Measurements from ENCODE around the gene DNAJC21. TPM values are rescaled to one million over a fixed set of nuclear protein-coding genes. Genes with fewer than 3 reads are reported as not detected.

The DNAJC21 gene
- total and polyA plus RNA-seq, 2 experiments from 2014 or later = 35.7 to 37.4 TPM

DNA sequence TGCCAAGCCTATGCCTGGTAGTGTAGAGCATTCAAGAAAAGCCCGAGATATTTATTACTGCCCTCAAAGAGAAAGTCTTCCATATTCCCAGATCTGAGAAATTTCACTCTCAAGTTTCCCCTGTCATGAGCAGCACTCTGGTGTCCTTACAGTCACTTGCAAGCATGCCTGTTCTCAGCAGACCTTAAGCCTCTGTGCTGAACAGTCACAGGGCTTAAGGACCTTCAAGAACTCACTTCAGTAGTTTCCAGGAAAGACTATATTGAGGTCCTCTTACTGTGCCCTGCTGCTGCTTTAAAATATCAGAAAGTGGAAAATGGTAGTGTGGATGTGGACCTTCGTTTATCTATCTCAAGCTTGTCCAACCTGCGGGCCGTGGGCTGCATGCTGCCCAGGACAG is 53.5 kb downstream of the DNAJC21 start:
- Histone ChIP-seq H3F3A (replicated peaks; ENCODE audit: low read depth) (no peaks in the 10 kb centered on the region), H3K9me2 (ENCODE audit: insufficient read depth) (0 out of 2 replicates have a peak, but pooled peaks cover 10% of the 10 kb centered on the region), H3K27ac (ENCODE audit: low read depth) (no peak overlapping the region), H3K27me3 (ENCODE audit: insufficient read depth) (no peaks in the 10 kb centered on the region), H3K4me3 (no peak overlapping the region), H3K36me3 (ENCODE audit: insufficient read depth) (no peaks in the 10 kb centered on the region), H3K79me2 (replicated peaks; ENCODE audit: insufficient read depth) (no peaks in the 10 kb centered on the region), H3K4me2 (no peak overlapping the region), H4K20me1 (replicated peaks; ENCODE audit: insufficient read depth) (no peaks in the 10 kb centered on the region), H3K4me1 (ENCODE audit: insufficient read depth) (no peaks in the 10 kb centered on the region), H2AFZ (0 out of 2 replicates have a peak overlapping the region, but pooled peaks have one; percentile 63)
- DNase-seq (ENCODE audit: low spot score) = no peak
- Mint-ChIP-seq H3K9me3 (peaks cover 33% of the 10 kb centered on the region), H3K27ac (no peak overlapping the region), H3K4me3 (no peak overlapping the region), H3K4me1 (peaks cover 20% of the 10 kb centered on the region), H3K27me3 (ENCODE audit: insufficient read depth, low read depth, poor library complexity) (peaks cover 6% of the 10 kb centered on the region), H3K36me3 (ENCODE audit: low read depth) (peaks cover 12% of the 10 kb centered on the region; the same call in 2 of the 3 replicates)
- ATAC-seq = no peak
- TF ChIP-seq, protein P1, sequence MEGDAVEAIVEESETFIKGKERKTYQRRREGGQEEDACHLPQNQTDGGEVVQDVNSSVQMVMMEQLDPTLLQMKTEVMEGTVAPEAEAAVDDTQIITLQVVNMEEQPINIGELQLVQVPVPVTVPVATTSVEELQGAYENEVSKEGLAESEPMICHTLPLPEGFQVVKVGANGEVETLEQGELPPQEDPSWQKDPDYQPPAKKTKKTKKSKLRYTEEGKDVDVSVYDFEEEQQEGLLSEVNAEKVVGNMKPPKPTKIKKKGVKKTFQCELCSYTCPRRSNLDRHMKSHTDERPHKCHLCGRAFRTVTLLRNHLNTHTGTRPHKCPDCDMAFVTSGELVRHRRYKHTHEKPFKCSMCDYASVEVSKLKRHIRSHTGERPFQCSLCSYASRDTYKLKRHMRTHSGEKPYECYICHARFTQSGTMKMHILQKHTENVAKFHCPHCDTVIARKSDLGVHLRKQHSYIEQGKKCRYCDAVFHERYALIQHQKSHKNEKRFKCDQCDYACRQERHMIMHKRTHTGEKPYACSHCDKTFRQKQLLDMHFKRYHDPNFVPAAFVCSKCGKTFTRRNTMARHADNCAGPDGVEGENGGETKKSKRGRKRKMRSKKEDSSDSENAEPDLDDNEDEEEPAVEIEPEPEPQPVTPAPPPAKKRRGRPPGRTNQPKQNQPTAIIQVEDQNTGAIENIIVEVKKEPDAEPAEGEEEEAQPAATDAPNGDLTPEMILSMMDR (conservative IDR thresholded peaks at IDR 0.05; ENCODE audit: low read depth in 2 of 2) = no peak
- TF ChIP-seq POLR2AphosphoS5 (IDR thresholded peaks at IDR 0.05; ENCODE audit: low read depth) (no peak), ZNF331 (CRISPR knock-in tag; IDR thresholded peaks at IDR 0.05; ENCODE audit: low read depth) (no peak), STAT1 (IDR thresholded peaks at IDR 0.05; ENCODE audit: unreplicated experiment) (no peak), EZH2phosphoT487 (IDR thresholded peaks at IDR 0.05; ENCODE audit: unreplicated experiment) (no peak), ETS1 (IDR thresholded peaks at IDR 0.05) (no peak)
- TF ChIP-seq, protein P2, sequence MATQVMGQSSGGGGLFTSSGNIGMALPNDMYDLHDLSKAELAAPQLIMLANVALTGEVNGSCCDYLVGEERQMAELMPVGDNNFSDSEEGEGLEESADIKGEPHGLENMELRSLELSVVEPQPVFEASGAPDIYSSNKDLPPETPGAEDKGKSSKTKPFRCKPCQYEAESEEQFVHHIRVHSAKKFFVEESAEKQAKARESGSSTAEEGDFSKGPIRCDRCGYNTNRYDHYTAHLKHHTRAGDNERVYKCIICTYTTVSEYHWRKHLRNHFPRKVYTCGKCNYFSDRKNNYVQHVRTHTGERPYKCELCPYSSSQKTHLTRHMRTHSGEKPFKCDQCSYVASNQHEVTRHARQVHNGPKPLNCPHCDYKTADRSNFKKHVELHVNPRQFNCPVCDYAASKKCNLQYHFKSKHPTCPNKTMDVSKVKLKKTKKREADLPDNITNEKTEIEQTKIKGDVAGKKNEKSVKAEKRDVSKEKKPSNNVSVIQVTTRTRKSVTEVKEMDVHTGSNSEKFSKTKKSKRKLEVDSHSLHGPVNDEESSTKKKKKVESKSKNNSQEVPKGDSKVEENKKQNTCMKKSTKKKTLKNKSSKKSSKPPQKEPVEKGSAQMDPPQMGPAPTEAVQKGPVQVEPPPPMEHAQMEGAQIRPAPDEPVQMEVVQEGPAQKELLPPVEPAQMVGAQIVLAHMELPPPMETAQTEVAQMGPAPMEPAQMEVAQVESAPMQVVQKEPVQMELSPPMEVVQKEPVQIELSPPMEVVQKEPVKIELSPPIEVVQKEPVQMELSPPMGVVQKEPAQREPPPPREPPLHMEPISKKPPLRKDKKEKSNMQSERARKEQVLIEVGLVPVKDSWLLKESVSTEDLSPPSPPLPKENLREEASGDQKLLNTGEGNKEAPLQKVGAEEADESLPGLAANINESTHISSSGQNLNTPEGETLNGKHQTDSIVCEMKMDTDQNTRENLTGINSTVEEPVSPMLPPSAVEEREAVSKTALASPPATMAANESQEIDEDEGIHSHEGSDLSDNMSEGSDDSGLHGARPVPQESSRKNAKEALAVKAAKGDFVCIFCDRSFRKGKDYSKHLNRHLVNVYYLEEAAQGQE (IDR thresholded peaks at IDR 0.05; ENCODE audit: unreplicated experiment) = no peak

GRCh38 chr5:34986965-34987364 is 57.6 kb downstream of the DNAJC21 start:
- Mint-ChIP-seq H3K9me3 (peaks cover 24% of the 10 kb centered on the region), H3K4me1 (peaks cover 23% of the 10 kb centered on the region), H3K27ac (no peak overlapping the region), H3K4me3 (no peak overlapping the region), H3K36me3 (ENCODE audit: low read depth) (peaks cover 9% of the 10 kb centered on the region; the same call in 2 of the 3 replicates), H3K27me3 (ENCODE audit: insufficient read depth, low read depth, poor library complexity) (peaks cover 2% of the 10 kb centered on the region)
- Histone ChIP-seq H3K36me3 (ENCODE audit: insufficient read depth) (no peaks in the 10 kb centered on the region), H3K27ac (ENCODE audit: low read depth) (no peak overlapping the region), H4K20me1 (replicated peaks; ENCODE audit: insufficient read depth) (no peaks in the 10 kb centered on the region), H2AFZ (no peak overlapping the region), H3K79me2 (replicated peaks; ENCODE audit: insufficient read depth) (no peaks in the 10 kb centered on the region), H3K4me1 (ENCODE audit: insufficient read depth) (no peaks in the 10 kb centered on the region), H3K4me2 (no peak overlapping the region), H3K4me3 (no peak overlapping the region), H3K9me2 (ENCODE audit: insufficient read depth) (peaks cover 19% of the 10 kb centered on the region), H3F3A (replicated peaks; ENCODE audit: low read depth) (no peaks in the 10 kb centered on the region), H3K27me3 (ENCODE audit: insufficient read depth) (no peaks in the 10 kb centered on the region)
- DNase-seq (ENCODE audit: low spot score) = no peak
- no peak for ATAC-seq
- TF ChIP-seq CREB1 (CRISPR knock-in tag; IDR thresholded peaks at IDR 0.05; ENCODE audit: low read depth) = no peak
- TF ChIP-seq, protein P3, sequence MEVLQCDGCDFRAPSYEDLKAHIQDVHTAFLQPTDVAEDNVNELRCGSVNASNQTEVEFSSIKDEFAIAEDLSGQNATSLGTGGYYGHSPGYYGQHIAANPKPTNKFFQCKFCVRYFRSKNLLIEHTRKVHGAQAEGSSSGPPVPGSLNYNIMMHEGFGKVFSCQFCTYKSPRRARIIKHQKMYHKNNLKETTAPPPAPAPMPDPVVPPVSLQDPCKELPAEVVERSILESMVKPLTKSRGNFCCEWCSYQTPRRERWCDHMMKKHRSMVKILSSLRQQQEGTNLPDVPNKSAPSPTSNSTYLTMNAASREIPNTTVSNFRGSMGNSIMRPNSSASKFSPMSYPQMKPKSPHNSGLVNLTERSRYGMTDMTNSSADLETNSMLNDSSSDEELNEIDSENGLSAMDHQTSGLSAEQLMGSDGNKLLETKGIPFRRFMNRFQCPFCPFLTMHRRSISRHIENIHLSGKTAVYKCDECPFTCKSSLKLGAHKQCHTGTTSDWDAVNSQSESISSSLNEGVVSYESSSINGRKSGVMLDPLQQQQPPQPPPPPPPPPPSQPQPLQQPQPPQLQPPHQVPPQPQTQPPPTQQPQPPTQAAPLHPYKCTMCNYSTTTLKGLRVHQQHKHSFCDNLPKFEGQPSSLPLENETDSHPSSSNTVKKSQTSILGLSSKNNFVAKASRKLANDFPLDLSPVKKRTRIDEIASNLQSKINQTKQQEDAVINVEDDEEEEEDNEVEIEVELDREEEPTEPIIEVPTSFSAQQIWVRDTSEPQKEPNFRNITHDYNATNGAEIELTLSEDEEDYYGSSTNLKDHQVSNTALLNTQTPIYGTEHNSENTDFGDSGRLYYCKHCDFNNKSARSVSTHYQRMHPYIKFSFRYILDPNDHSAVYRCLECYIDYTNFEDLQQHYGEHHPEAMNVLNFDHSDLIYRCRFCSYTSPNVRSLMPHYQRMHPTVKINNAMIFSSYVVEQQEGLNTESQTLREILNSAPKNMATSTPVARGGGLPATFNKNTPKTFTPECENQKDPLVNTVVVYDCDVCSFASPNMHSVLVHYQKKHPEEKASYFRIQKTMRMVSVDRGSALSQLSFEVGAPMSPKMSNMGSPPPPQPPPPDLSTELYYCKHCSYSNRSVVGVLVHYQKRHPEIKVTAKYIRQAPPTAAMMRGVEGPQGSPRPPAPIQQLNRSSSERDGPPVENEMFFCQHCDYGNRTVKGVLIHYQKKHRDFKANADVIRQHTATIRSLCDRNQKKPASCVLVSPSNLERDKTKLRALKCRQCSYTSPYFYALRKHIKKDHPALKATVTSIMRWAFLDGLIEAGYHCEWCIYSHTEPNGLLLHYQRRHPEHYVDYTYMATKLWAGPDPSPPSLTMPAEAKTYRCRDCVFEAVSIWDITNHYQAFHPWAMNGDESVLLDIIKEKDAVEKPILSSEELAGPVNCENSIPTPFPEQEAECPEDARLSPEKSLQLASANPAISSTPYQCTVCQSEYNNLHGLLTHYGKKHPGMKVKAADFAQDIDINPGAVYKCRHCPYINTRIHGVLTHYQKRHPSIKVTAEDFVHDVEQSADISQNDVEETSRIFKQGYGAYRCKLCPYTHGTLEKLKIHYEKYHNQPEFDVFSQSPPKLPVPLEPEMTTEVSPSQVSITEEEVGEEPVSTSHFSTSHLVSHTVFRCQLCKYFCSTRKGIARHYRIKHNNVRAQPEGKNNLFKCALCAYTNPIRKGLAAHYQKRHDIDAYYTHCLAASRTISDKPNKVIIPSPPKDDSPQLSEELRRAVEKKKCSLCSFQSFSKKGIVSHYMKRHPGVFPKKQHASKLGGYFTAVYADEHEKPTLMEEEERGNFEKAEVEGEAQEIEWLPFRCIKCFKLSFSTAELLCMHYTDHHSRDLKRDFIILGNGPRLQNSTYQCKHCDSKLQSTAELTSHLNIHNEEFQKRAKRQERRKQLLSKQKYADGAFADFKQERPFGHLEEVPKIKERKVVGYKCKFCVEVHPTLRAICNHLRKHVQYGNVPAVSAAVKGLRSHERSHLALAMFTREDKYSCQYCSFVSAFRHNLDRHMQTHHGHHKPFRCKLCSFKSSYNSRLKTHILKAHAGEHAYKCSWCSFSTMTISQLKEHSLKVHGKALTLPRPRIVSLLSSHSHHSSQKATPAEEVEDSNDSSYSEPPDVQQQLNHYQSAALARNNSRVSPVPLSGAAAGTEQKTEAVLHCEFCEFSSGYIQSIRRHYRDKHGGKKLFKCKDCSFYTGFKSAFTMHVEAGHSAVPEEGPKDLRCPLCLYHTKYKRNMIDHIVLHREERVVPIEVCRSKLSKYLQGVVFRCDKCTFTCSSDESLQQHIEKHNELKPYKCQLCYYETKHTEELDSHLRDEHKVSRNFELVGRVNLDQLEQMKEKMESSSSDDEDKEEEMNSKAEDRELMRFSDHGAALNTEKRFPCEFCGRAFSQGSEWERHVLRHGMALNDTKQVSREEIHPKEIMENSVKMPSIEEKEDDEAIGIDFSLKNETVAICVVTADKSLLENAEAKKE (CRISPR knock-in tag; IDR thresholded peaks at IDR 0.05) = no peak

Measured in GM23338 (cell line).